HG03108 (cell line): ENCODE results near the gene OR11H6.
"Not testable (repeated sequence)": the region's sequence is repeated elsewhere in the genome, so short reads cannot be mapped to it uniquely, and the experiment has no call there.

Source experiments
- ATAC-seq: cut with Tn5 transposase; IDR thresholded peaks from one replicate; pipeline ENCODE4 v1.9.1; 2021; ENCODE audit warnings: moderate library complexity; ENCODE audit not compliant: unreplicated experiment

OR11H6 gene

GRCh38 chr14:20223410-20223809 lies at the start of gene OR11H6:
TSS of gene OR11H6 (plus strand) at chr14:20223710. CDS start at chr14:20223710, 0 bp downstream.
- no peak for ATAC-seq

- not testable (repeated sequence) for ATAC-seq
Measured at GRCh38 chr14:20174205-20174604, 49.3 kb upstream of the OR11H6 start.

- ATAC-seq, result no peak
Measured at GRCh38 chr14:20176330-20176729, 47.2 kb upstream of the OR11H6 start.

- ATAC-seq, result no peak
Measured at GRCh38 chr14:20177433-20177974, 46.0 kb upstream of the OR11H6 start.

- no peak for ATAC-seq
Measured at GRCh38 chr14:20179218-20179617, 44.3 kb upstream of the OR11H6 start.

- ATAC-seq, result no peak
Measured at GRCh38 chr14:20179880-20180279, 43.6 kb upstream of the OR11H6 start.

GRCh38 chr14:20180486-20180885 lies 43.0 kb upstream of the OR11H6 start:
- ATAC-seq, result no peak

- ATAC-seq, result no peak
Measured at GRCh38 chr14:20184181-20184580, 39.3 kb upstream of the OR11H6 start.

- no peak for ATAC-seq
Measured at GRCh38 chr14:20190596-20190995, 32.9 kb upstream of the OR11H6 start, which contains the start of gene OR11G2. TSS of gene OR11G2 (plus strand) at chr14:20190896. CDS start at chr14:20197438, 6,542 bp downstream.

- no peak for ATAC-seq
Measured at GRCh38 chr14:20191396-20191795, 32.1 kb upstream of the OR11H6 start.

GRCh38 chr14:20194101-20194500 lies 29.4 kb upstream of the OR11H6 start:
- ATAC-seq, result no peak

GRCh38 chr14:20195170-20195569 lies 28.3 kb upstream of the OR11H6 start:
- ATAC-seq, result not testable (repeated sequence)

- ATAC-seq, result no peak
Measured at GRCh38 chr14:20195911-20196310, 27.6 kb upstream of the OR11H6 start.

- ATAC-seq, result no peak
Measured at GRCh38 chr14:20197459-20197858, 26.1 kb upstream of the OR11H6 start.

- no peak for ATAC-seq
Measured at GRCh38 chr14:20198991-20199390, 24.5 kb upstream of the OR11H6 start.

GRCh38 chr14:20204721-20205120 lies 18.8 kb upstream of the OR11H6 start:
- no peak for ATAC-seq

- no peak for ATAC-seq
Measured at GRCh38 chr14:20209595-20209994, 13.9 kb upstream of the OR11H6 start.

- not testable (repeated sequence) for ATAC-seq
Measured at GRCh38 chr14:20212406-20212805, 11.1 kb upstream of the OR11H6 start.

- ATAC-seq, result no peak
Measured at GRCh38 chr14:20215196-20215595, 8.3 kb upstream of the OR11H6 start.

- ATAC-seq, result no peak
Measured at GRCh38 chr14:20219033-20219432, 4.5 kb upstream of the OR11H6 start.

GRCh38 chr14:20228681-20229080 lies 5.2 kb downstream of the OR11H6 start, which contains the start of gene OR11H7:
TSS of gene OR11H7 (plus strand) at chr14:20228981.
- ATAC-seq, result no peak

GRCh38 chr14:20235415-20235814 lies 11.9 kb downstream of the OR11H6 start:
- ATAC-seq, result not testable (repeated sequence)

GRCh38 chr14:20247646-20248246 lies 24.2 kb downstream of the OR11H6 start:
- ATAC-seq, result no peak
